Measurements from ENCODE around the gene LAMA2.

The LAMA2 gene

GRCh38 chr6:129344379-129344778 lies 461.4 kb downstream of the LAMA2 start:
- no peak overlapping the region for H3K4me3 ChIP-seq (ENCODE audit: low read depth, low read length)

- H3K4me3 ChIP-seq (ENCODE audit: low read depth, low read length) = no peak overlapping the region
These were observed 463.0 kb downstream of the LAMA2 start for GRCh38 chr6:129345890-129346289.

GRCh38 chr6:129346964-129347363 lies 464.0 kb downstream of the LAMA2 start:
- no peak overlapping the region for H3K4me3 ChIP-seq (ENCODE audit: low read depth, low read length)

- no peak overlapping the region for H3K4me3 ChIP-seq (ENCODE audit: low read depth, low read length)
These were observed 467.3 kb downstream of the LAMA2 start for GRCh38 chr6:129350278-129350677.

GRCh38 chr6:129351807-129352206 lies 468.9 kb downstream of the LAMA2 start:
- H3K4me3 ChIP-seq (ENCODE audit: low read depth, low read length) = no peak overlapping the region

GRCh38 chr6:129353067-129353466 lies 470.1 kb downstream of the LAMA2 start:
- no peak overlapping the region for H3K4me3 ChIP-seq (ENCODE audit: low read depth, low read length)

- H3K4me3 ChIP-seq (ENCODE audit: low read depth, low read length) = no peak overlapping the region
These were observed 473.2 kb downstream of the LAMA2 start for GRCh38 chr6:129356129-129356528.

GRCh38 chr6:129359811-129360681 lies 477.1 kb downstream of the LAMA2 start:
- H3K4me3 ChIP-seq (ENCODE audit: low read depth, low read length) = no peak overlapping the region

GRCh38 chr6:129360682-129360955 lies 477.7 kb downstream of the LAMA2 start:
- H3K4me3 ChIP-seq (ENCODE audit: low read depth, low read length) = no peak overlapping the region

- H3K4me3 ChIP-seq (ENCODE audit: low read depth, low read length) = no peak overlapping the region
These were observed 481.1 kb downstream of the LAMA2 start for GRCh38 chr6:129364037-129364436.

GRCh38 chr6:129364767-129365166 lies 481.8 kb downstream of the LAMA2 start:
- no peak overlapping the region for H3K4me3 ChIP-seq (ENCODE audit: low read depth, low read length)

- H3K4me3 ChIP-seq (ENCODE audit: low read depth, low read length) = no peak overlapping the region
These were observed 485.1 kb downstream of the LAMA2 start for GRCh38 chr6:129368076-129368475.

GRCh38 chr6:129368970-129369369 lies 486.0 kb downstream of the LAMA2 start:
- H3K4me3 ChIP-seq (ENCODE audit: low read depth, low read length) = no peak overlapping the region

- no peak overlapping the region for H3K4me3 ChIP-seq (ENCODE audit: low read depth, low read length)
These were observed 486.8 kb downstream of the LAMA2 start for GRCh38 chr6:129369737-129370136.

- no peak overlapping the region for H3K4me3 ChIP-seq (ENCODE audit: low read depth, low read length)
These were observed 487.5 kb downstream of the LAMA2 start for GRCh38 chr6:129370268-129370916.

- no peak overlapping the region for H3K4me3 ChIP-seq (ENCODE audit: low read depth, low read length)
These were observed 498.9 kb downstream of the LAMA2 start for GRCh38 chr6:129381885-129382284.

GRCh38 chr6:129382916-129383315 lies 500.0 kb downstream of the LAMA2 start:
- no peak overlapping the region for H3K4me3 ChIP-seq (ENCODE audit: low read depth, low read length)

- H3K4me3 ChIP-seq (ENCODE audit: low read depth, low read length) = no peak overlapping the region
These were observed 502.2 kb downstream of the LAMA2 start for GRCh38 chr6:129385117-129385516.

- H3K4me3 ChIP-seq (ENCODE audit: low read depth, low read length) = no peak overlapping the region
These were observed 508.0 kb downstream of the LAMA2 start for GRCh38 chr6:129390900-129391299.

GRCh38 chr6:129393654-129394053 lies 510.7 kb downstream of the LAMA2 start:
- H3K4me3 ChIP-seq (ENCODE audit: low read depth, low read length) = no peak overlapping the region

- no peak overlapping the region for H3K4me3 ChIP-seq (ENCODE audit: low read depth, low read length)
These were observed 515.8 kb downstream of the LAMA2 start for GRCh38 chr6:129398764-129399163.

GRCh38 chr6:129402244-129402643 lies 519.3 kb downstream of the LAMA2 start:
- no peak overlapping the region for H3K4me3 ChIP-seq (ENCODE audit: low read depth, low read length)

GRCh38 chr6:129411092-129411491 lies 528.2 kb downstream of the LAMA2 start:
- H3K4me3 ChIP-seq (ENCODE audit: low read depth, low read length) = no peak overlapping the region
